DND-41 (cell line): ENCODE data around the gene MYEOV.

ENCODE experiments used
- CTCF ChIP-seq: IDR thresholded peaks from 2 replicates; pipeline ENCODE4 v1.5.1; 2012; ENCODE audit warnings: borderline replicate concordance, low read length, moderate library complexity, mild to moderate bottlenecking; ENCODE audit not compliant: poor library complexity, severe bottlenecking; ENCODE audit errors: extremely low read depth
- EZH2 ChIP-seq: IDR thresholded peaks from 3 replicates; pipeline ENCODE4 v1.6.1; 2012; ENCODE audit warnings: borderline replicate concordance, low read depth, mild to moderate bottlenecking, moderate library complexity, low read length, inconsistent platforms; ENCODE audit not compliant: severe bottlenecking

DNA sequence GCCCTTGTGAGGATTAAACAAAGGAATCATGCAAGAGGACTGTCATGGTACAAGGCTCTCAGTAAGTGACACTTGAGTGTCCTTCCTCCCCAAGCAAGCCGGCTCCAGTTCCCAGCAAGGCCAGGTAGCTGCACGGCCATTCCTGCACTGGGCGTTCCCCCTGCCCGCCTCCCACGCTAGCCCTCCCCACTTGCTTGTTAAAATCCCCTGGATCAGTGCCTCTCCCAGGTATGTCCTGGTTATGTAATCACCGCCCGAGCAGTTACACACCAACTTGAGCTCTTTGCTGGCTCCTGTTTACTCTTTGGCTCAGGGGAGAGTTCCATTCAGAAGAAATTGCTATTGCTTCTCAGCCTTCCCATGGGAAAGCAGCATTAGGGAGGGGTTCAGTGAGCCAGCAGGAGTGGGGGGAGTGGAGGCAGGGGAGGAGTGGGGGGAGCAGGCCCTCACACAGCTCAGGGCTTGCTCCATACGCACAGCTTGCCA, 19.4 kb upstream of the MYEOV start:
- TF ChIP-seq CTCF = no peak
- no peak for TF ChIP-seq EZH2
